Colon (tissue), 2 donors: ENCODE results near the gene KLRC3.
"Not testable (repeated sequence)": the region's sequence is repeated elsewhere in the genome, so short reads cannot be mapped to it uniquely, and the experiment has no call there.

ENCODE experiments used
- FAIRE-seq: peaks from 2 replicates; lab custom pipeline; 2012; peaks lifted over from hg19 to GRCh38; lab: Jason Lieb, UNC
- donor health status: control.
- donor health status: control.

KLRC3 gene

GRCh38 chr12:10420334-10420733, at the start of gene KLRC3:
Gene KLRC3 (minus strand): TSS chr12:10420595. CDS start chr12:10420550, 45 bp downstream.
- FAIRE-seq, result not testable (repeated sequence)

GRCh38 chr12:10469701-10470100, 49.3 kb upstream of the KLRC3 start:
- no peak for FAIRE-seq

- FAIRE-seq, result no peak
These were observed 45.9 kb upstream of the KLRC3 start for GRCh38 chr12:10466311-10466710.

GRCh38 chr12:10457760-10458159, 37.4 kb upstream of the KLRC3 start:
- FAIRE-seq, result no peak

- no peak for FAIRE-seq
These were observed 36.5 kb upstream of the KLRC3 start for GRCh38 chr12:10456856-10457255.

- peak; percentile 43 for FAIRE-seq
These were observed 35.4 kb upstream of the KLRC3 start for GRCh38 chr12:10455766-10456165.

- no peak for FAIRE-seq
These were observed 34.1 kb upstream of the KLRC3 start for GRCh38 chr12:10454531-10454930.

- peak; percentile 43 for FAIRE-seq
These were observed 32.8 kb upstream of the KLRC3 start, which contains the start of gene KLRC1 for GRCh38 chr12:10453156-10453555. Gene KLRC1 (minus strand): TSS chr12:10453377. CDS start chr12:10451156, 2,221 bp downstream.

GRCh38 chr12:10448236-10448635, 27.8 kb upstream of the KLRC3 start:
- FAIRE-seq, result no peak

- FAIRE-seq, result not testable (repeated sequence)
These were observed 25.7 kb upstream of the KLRC3 start for GRCh38 chr12:10446052-10446451.

GRCh38 chr12:10441144-10441543, 20.7 kb upstream of the KLRC3 start:
- FAIRE-seq, result not testable (repeated sequence)

GRCh38 chr12:10439608-10440274, 19.3 kb upstream of the KLRC3 start:
- FAIRE-seq, result peak; percentile 93

- FAIRE-seq, result not testable (repeated sequence)
These were observed 17.2 kb upstream of the KLRC3 start for GRCh38 chr12:10437601-10438000.

- not testable (repeated sequence) for FAIRE-seq
These were observed 15.4 kb upstream of the KLRC3 start, which contains the start of gene KLRC2 for GRCh38 chr12:10435816-10436215. Gene KLRC2 (minus strand): TSS chr12:10436010. CDS start chr12:10435986, 24 bp downstream.

GRCh38 chr12:10430623-10431022, 10.2 kb upstream of the KLRC3 start:
- not testable (repeated sequence) for FAIRE-seq

- FAIRE-seq, result not testable (repeated sequence)
These were observed 5.5 kb upstream of the KLRC3 start for GRCh38 chr12:10425938-10426337.

GRCh38 chr12:10424260-10424899, 4.0 kb upstream of the KLRC3 start:
- FAIRE-seq, result peak; percentile 95

GRCh38 chr12:10422159-10422558, 1.8 kb upstream of the KLRC3 start:
- not testable (repeated sequence) for FAIRE-seq

- no peak for FAIRE-seq
These were observed 11.0 kb downstream of the KLRC3 start, which contains the start of gene KLRC4 for GRCh38 chr12:10409392-10409791. Gene KLRC4 (minus strand): TSS chr12:10409757. CDS start chr12:10409575, 182 bp downstream.

- FAIRE-seq, result no peak
These were observed 11.6 kb downstream of the KLRC3 start for GRCh38 chr12:10408842-10409241.

GRCh38 chr12:10406725-10407124, 13.7 kb downstream of the KLRC3 start:
- FAIRE-seq, result no peak

- no peak for FAIRE-seq
These were observed 15.1 kb downstream of the KLRC3 start for GRCh38 chr12:10405294-10405693.

- FAIRE-seq, result no peak
These were observed 15.6 kb downstream of the KLRC3 start for GRCh38 chr12:10404798-10405197.
